SU-DHL-6 (cell line): ENCODE measurements around the gene LSM2.

Experiments
- H2AFZ ChIP-seq: fragments of 200-600 bp; sonication (generic); 2 replicates; pipeline ENCODE4 v1.6.1; 2014; ENCODE audit warnings: low read depth, mild to moderate bottlenecking, moderate library complexity, mixed read lengths, antibody characterized with exemption, low read length; ENCODE audit not compliant: severe bottlenecking
- H3F3A ChIP-seq: fragments of 200-600 bp; shearing (Covaris generic); 2 replicates; pipeline ENCODE4 v1.6.0; 2016; ENCODE audit warnings: antibody characterized with exemption, mild to moderate bottlenecking; ENCODE audit not compliant: insufficient read depth
- H3K27ac ChIP-seq: fragments of 200-600 bp; sonication (generic); 2 replicates; pipeline ENCODE4 v1.5.1; 2016; ENCODE audit warnings: low read depth, mild to moderate bottlenecking, low read length, moderate library complexity, mixed read lengths
- H3K27me3 ChIP-seq: fragments of 200-600 bp; sonication (generic), shearing (Covaris generic); 2 replicates; pipeline ENCODE4 v1.6.0; 2014; ENCODE audit warnings: mild to moderate bottlenecking, low read length
- H3K36me3 ChIP-seq: fragments of 200-600 bp; sonication (generic); 2 replicates; pipeline ENCODE4 v1.6.1; 2014; ENCODE audit warnings: mild to moderate bottlenecking, low read length, mixed read lengths
- H3K4me2 ChIP-seq: fragments of 300-600, 200-600 bp; shearing (Covaris generic), sonication (generic); 2 replicates; pipeline ENCODE4 v1.6.0; 2014; ENCODE audit warnings: low read length, low read depth, mild to moderate bottlenecking; ENCODE audit not compliant: poor library complexity, severe bottlenecking
- H3K4me3 ChIP-seq: fragments of 200-600 bp; sonication (generic); 2 replicates; pipeline ENCODE4 v1.5.1; 2014; ENCODE audit warnings: antibody characterized with exemption, low read length, mild to moderate bottlenecking, mixed read lengths; ENCODE audit not compliant: insufficient read depth, poor library complexity, severe bottlenecking
- H3K79me2 ChIP-seq: fragments of 200-600 bp; sonication (generic); 2 replicates; pipeline ENCODE4 v1.6.1; 2014; ENCODE audit warnings: mild to moderate bottlenecking, low read length, moderate library complexity; ENCODE audit not compliant: insufficient read depth
- H3K9ac ChIP-seq: fragments of 200-600 bp; sonication (generic); 2 replicates; pipeline ENCODE4 v1.7.0; 2014; ENCODE audit warnings: mild to moderate bottlenecking, low read length
- H3K9me2 ChIP-seq: fragments of 200-600 bp; sonication (generic); replicated peaks from 2 replicates; pipeline ENCODE4 v1.6.1; 2014; ENCODE audit warnings: low read length; ENCODE audit not compliant: insufficient read depth
- H3K9me3 ChIP-seq: fragments of 200-600 bp; sonication (generic); 2 replicates; pipeline ENCODE4 v1.6.1; 2014; ENCODE audit warnings: low read length, mixed read lengths; ENCODE audit not compliant: insufficient read depth
- H4K20me1 ChIP-seq: fragments of 200-600 bp; sonication (generic); 2 replicates; pipeline ENCODE4 v1.6.1; 2014; ENCODE audit warnings: low read depth, mild to moderate bottlenecking, antibody characterized with exemption, low read length, moderate library complexity, mixed read lengths
- EZH2phosphoT487 ChIP-seq: fragments of 200-600 bp; sonication (generic), shearing (Covaris generic); conservative IDR thresholded peaks from 2 replicates; pipeline ENCODE4 v1.6.1; 2018; ENCODE audit warnings: mild to moderate bottlenecking, antibody characterized with exemption, low read length, moderate library complexity, mixed read lengths
- TF ChIP-seq, protein P1 (sequence below): fragments of 200-600 bp; sonication (generic); IDR thresholded peaks from one replicate; pipeline ENCODE4 v1.5.1; 2017; ENCODE audit warnings: antibody characterized with exemption, mild to moderate bottlenecking, low read length, moderate library complexity; ENCODE audit not compliant: insufficient read depth, poor library complexity, severe bottlenecking

Gene LSM2

DNA sequence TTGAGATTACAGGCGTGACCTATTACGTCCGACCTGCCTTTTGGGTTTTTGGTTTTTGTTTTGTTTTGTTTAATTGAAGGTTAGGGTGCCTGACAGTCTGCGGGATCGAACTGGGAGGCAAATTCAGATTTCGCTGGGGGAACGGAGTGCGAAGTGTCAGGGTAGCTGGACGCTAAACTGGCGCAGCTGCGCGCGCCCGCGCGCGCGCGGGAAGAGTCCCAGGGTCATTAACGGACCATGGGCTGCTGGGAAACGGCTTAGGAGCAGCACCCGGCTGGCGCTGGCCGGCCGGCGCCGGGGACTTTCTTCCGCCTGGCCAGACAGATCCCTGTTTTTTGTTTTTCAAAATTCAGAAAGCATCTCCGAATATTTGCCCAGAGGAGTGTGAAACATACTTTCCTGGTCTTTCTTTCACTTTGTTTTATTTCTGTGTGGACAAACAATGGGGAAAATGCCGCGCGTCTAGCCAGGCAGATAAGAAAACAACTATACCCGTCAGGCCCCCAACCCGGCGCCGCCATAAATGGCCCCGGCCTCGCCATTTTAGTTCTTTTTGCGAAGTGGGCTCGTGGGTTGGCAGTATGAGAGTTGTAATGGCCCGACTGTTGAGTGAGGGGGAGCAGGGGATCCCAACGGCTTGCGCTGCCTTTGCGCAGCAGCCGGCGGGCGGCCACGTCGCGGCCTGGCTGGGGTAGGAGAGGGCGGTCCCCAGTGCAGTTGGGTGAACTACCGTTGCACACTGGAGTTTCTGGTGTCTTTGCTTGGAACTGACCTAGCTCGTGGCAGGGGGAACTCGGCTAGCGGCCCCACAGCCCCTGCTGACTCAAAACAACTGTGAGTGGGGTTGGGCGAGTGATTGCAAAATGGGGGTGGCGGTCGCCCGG, 27.8 kb upstream of the LSM2 start:
- peak overlapping the region; percentile 79 for H2AFZ ChIP-seq
- H3K36me3 ChIP-seq = peaks cover 41% of the 10 kb centered on the region
- peak overlapping the region; percentile 92 for H3K4me3 ChIP-seq
- H3F3A ChIP-seq = peaks cover 93% of the 10 kb centered on the region
- peaks cover 25% of the 10 kb centered on the region for H4K20me1 ChIP-seq
- peaks cover 63% of the 10 kb centered on the region for H3K79me2 ChIP-seq
- no peaks in the 10 kb centered on the region for H3K27me3 ChIP-seq
- peak overlapping the region; percentile 97 for H3K4me2 ChIP-seq
- TF ChIP-seq, protein P1, sequence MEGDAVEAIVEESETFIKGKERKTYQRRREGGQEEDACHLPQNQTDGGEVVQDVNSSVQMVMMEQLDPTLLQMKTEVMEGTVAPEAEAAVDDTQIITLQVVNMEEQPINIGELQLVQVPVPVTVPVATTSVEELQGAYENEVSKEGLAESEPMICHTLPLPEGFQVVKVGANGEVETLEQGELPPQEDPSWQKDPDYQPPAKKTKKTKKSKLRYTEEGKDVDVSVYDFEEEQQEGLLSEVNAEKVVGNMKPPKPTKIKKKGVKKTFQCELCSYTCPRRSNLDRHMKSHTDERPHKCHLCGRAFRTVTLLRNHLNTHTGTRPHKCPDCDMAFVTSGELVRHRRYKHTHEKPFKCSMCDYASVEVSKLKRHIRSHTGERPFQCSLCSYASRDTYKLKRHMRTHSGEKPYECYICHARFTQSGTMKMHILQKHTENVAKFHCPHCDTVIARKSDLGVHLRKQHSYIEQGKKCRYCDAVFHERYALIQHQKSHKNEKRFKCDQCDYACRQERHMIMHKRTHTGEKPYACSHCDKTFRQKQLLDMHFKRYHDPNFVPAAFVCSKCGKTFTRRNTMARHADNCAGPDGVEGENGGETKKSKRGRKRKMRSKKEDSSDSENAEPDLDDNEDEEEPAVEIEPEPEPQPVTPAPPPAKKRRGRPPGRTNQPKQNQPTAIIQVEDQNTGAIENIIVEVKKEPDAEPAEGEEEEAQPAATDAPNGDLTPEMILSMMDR = no peak
- TF ChIP-seq EZH2phosphoT487 = no peak
- no peaks in the 10 kb centered on the region for H3K9me2 ChIP-seq
- H3K9me3 ChIP-seq = no peaks in the 10 kb centered on the region
- peak overlapping the region; percentile 90 for H3K27ac ChIP-seq
- peak overlapping the region; percentile 96 for H3K9ac ChIP-seq

DNA sequence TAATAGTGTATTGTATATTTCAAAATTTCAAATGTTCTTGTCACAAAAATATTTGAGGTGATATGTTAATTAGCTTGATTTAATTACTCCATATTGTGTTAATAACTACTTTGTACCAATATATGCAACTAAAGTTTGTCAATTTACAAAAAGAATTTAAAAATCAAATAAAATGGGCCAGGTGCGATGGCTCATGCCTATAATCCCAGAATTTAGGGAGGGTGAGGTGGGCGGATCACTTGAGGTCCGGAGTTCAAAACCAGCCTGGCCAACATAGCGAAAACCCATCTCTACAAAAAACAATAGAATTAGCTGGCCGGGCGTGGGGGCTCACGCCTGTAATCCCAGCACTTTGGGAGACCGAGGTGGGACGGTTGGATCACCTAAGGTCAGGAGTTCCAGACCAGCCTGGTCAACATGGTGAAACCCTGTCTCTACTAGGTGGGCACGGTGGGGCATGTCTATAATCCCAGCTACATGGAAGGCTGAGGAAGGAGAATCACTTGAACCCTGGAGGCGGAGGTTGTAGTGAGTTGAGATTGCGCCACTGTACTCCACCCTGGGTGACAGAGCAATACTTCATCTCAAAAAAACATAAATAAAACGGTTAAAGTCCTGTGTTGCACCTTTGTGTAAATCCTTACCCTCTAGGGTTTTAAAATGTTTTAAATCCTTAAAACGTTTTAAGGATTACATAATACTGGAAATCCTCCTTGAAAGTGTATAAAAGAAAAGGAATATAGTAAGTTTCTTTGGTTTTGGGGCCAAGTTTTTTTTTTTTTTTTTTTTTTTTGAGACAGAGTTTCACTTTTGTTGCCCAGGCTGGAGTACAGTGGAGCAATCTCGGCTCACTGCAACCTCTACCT, 24.8 kb upstream of the LSM2 start:
- peak overlapping the region; percentile 90 for H3K27ac ChIP-seq
- H3K4me3 ChIP-seq = peak overlapping the region; percentile 56
- H3K79me2 ChIP-seq = peaks cover 43% of the 10 kb centered on the region
- H3K4me2 ChIP-seq = peak overlapping the region; percentile 88
- peaks cover 62% of the 10 kb centered on the region for H3F3A ChIP-seq
- H3K36me3 ChIP-seq = peaks cover 14% of the 10 kb centered on the region
- peak overlapping the region; percentile 53 for H3K9ac ChIP-seq
- H2AFZ ChIP-seq = no peak overlapping the region
- no peaks in the 10 kb centered on the region for H3K9me2 ChIP-seq
- TF ChIP-seq, protein P1 = no peak
- TF ChIP-seq EZH2phosphoT487 = no peak
- H4K20me1 ChIP-seq = peaks cover 4% of the 10 kb centered on the region
- no peaks in the 10 kb centered on the region for H3K27me3 ChIP-seq
- no peaks in the 10 kb centered on the region for H3K9me3 ChIP-seq

DNA sequence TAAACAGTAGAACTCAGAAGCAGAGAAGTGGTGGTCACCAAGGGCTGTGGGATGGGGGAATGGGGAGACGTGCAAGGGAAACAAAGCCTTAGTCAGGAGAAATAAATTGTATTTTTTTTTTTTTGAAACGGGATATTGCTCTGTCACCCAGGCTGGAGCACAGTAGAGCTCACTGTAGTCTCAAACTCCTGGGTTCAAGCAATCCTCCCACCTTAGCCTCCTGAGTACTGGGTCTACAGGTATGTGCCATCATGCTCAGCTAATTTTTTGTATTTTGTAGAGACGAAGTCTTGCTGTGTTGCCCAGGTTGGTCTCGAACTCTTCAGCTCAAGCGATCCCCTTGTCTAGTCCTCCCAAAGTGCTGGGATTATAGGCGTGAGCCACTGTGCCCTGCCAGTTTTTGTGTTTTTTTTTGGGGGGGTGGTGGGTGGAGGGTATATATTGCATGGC, 24.1 kb upstream of the LSM2 start:
- Histone ChIP-seq H3F3A (peaks cover 56% of the 10 kb centered on the region), H3K9me3 (no peaks in the 10 kb centered on the region), H3K4me2 (peak overlapping the region; percentile 88), H3K79me2 (peaks cover 37% of the 10 kb centered on the region), H3K4me3 (peak overlapping the region; percentile 56), H3K27ac (peak overlapping the region; percentile 90), H3K27me3 (no peaks in the 10 kb centered on the region), H2AFZ (peak overlapping the region; percentile 16), H4K20me1 (no peaks in the 10 kb centered on the region; the same call in 1 of the 2 replicates), H3K9ac (peak overlapping the region; percentile 53), H3K9me2 (no peaks in the 10 kb centered on the region), H3K36me3 (peaks cover 8% of the 10 kb centered on the region)
- TF ChIP-seq, protein P1 = no peak
- TF ChIP-seq EZH2phosphoT487 = no peak
